Measurements from ENCODE around the gene ABAT.

DNA sequence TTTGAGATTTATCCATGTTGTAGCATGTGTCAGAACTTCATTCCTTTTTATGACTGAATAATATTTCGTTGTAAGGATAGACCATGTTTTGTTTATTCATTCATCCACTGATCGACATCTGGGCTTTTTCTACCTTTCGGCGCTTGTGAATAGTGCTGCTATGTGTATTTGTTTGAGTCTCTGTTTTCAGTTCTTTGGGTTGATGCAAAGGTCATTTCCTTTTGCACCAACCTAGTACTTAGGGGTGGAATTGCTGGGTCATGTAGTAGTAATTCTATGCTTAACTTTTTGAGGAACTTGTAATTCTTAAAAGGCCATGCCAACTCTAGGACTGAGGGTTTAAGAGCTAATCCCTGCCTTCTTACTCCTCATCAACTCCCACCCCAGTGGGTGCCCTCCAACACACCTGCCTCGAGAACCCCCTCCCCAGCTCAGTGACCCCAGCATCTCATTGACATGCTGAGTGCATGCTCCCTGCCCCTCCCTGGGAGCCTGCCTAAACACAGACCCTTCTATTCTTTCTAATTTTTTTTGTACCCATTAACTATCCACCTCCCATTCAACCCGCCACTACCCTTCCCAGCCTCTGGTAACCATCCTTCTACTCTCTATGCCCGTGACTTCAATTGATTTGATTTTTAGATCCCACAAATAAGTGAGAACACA is 51.2 kb downstream of the ABAT start:
- TF ChIP-seq, protein P1, sequence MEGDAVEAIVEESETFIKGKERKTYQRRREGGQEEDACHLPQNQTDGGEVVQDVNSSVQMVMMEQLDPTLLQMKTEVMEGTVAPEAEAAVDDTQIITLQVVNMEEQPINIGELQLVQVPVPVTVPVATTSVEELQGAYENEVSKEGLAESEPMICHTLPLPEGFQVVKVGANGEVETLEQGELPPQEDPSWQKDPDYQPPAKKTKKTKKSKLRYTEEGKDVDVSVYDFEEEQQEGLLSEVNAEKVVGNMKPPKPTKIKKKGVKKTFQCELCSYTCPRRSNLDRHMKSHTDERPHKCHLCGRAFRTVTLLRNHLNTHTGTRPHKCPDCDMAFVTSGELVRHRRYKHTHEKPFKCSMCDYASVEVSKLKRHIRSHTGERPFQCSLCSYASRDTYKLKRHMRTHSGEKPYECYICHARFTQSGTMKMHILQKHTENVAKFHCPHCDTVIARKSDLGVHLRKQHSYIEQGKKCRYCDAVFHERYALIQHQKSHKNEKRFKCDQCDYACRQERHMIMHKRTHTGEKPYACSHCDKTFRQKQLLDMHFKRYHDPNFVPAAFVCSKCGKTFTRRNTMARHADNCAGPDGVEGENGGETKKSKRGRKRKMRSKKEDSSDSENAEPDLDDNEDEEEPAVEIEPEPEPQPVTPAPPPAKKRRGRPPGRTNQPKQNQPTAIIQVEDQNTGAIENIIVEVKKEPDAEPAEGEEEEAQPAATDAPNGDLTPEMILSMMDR (IDR thresholded peaks at IDR 0.05; ENCODE audit: insufficient read depth, low read length, poor library complexity, severe bottlenecking): no peak
- no peak for TF ChIP-seq EZH2phosphoT487 (conservative IDR thresholded peaks at IDR 0.05; ENCODE audit: low read length)

Data from SU-DHL-6 (cell line).